Keratinocyte (primary cell): ENCODE measurements around the gene RNASE7. TPM values are rescaled to one million over a fixed set of nuclear protein-coding genes. Genes with fewer than 3 reads are reported as not detected.

Source experiments
- DNase-seq: peaks from one replicate; pipeline ENCODE4 v3.0.0-alpha.2; 2011; ENCODE audit warnings: low read depth, missing footprints, low spot score
- FAIRE-seq: peaks from 2 replicates; lab custom pipeline; 2011; peaks lifted over from hg19 to GRCh38; lab: Jason Lieb, UNC
- H2AFZ ChIP-seq: 2 replicates; pipeline ENCODE4 v1.6.0; 2012; ENCODE audit warnings: low read length, control low read depth, inconsistent platforms; ENCODE audit not compliant: control insufficient read depth
- H3K27ac ChIP-seq: 2 replicates; pipeline ENCODE4 v1.5.1; 2011; ENCODE audit warnings: low read length; ENCODE audit not compliant: control insufficient read depth, insufficient read depth
- H3K27me3 ChIP-seq: 3 replicates; pipeline ENCODE4 v1.6.0; 2011; ENCODE audit warnings: low read length; ENCODE audit not compliant: control insufficient read depth, insufficient read depth; ENCODE audit errors: extremely low read depth
- H3K36me3 ChIP-seq, 2 experiments: 2 replicates in 1 of 2; 3 replicates in 1 of 2; pipeline ENCODE4 v1.5.1; 2011; ENCODE audit warnings: low read length in 2 of 2, mild to moderate bottlenecking in 1 of 2; ENCODE audit not compliant: control insufficient read depth in 2 of 2, insufficient read depth in 2 of 2; ENCODE audit errors: extremely low read depth in 1 of 2
- H3K4me1 ChIP-seq: 3 replicates; pipeline ENCODE4 v1.5.1; 2011; ENCODE audit warnings: low read length; ENCODE audit not compliant: control insufficient read depth, insufficient read depth; ENCODE audit errors: extremely low read depth
- H3K4me2 ChIP-seq: 3 replicates; pipeline ENCODE4 v1.6.0; 2011; ENCODE audit warnings: low read depth, low read length; ENCODE audit not compliant: control insufficient read depth, insufficient read depth; ENCODE audit errors: extremely low read depth
- H3K4me3 ChIP-seq, 3 experiments: fragments of 200-600 bp in 1 of 3; sonication (generic) in 1 of 3; 2 replicates in 2 of 3; 3 replicates in 1 of 3; pipeline ENCODE4 v1.5.1; 2011 to 2016; ENCODE audit warnings: low read length in 3 of 3, mild to moderate bottlenecking in 3 of 3, control low read depth in 2 of 3, inconsistent platforms in 1 of 3, low read depth in 1 of 3, mixed read lengths in 1 of 3, mixed run types in 1 of 3, moderate library complexity in 1 of 3; ENCODE audit not compliant: control insufficient read depth in 2 of 3, insufficient read depth in 2 of 3; ENCODE audit errors: extremely low read depth in 1 of 3
- H3K79me2 ChIP-seq: 2 replicates; pipeline ENCODE4 v1.6.0; 2012; ENCODE audit warnings: low read length; ENCODE audit not compliant: control insufficient read depth, insufficient read depth
- H3K9ac ChIP-seq: 3 replicates; pipeline ENCODE4 v1.6.0; 2011; ENCODE audit warnings: low read length; ENCODE audit not compliant: control insufficient read depth, insufficient read depth; ENCODE audit errors: extremely low read depth
- H3K9me1 ChIP-seq: 3 replicates; pipeline ENCODE4 v1.6.0; 2011; ENCODE audit warnings: low read length; ENCODE audit not compliant: control insufficient read depth, insufficient read depth; ENCODE audit errors: extremely low read depth
- H3K9me3 ChIP-seq: 2 replicates; pipeline ENCODE4 v1.5.1; 2012; ENCODE audit warnings: low read depth, low read length; ENCODE audit not compliant: control insufficient read depth
- H4K20me1 ChIP-seq: 3 replicates; pipeline ENCODE4 v1.6.0; 2011; ENCODE audit warnings: low read length; ENCODE audit not compliant: control insufficient read depth, insufficient read depth; ENCODE audit errors: extremely low read depth
- EZH2 ChIP-seq: IDR thresholded peaks from one replicate; pipeline ENCODE4 v1.6.1; 2012; ENCODE audit warnings: inconsistent platforms, mild to moderate bottlenecking, low read length, moderate library complexity
- dilution Hi-C: fragments of 300-500 bp; cut with MboI; formaldehyde crosslinking; loops from one replicate; pipeline ENCODE4 v1.7.0; 2020; ENCODE audit warnings: low sequenced_read_pairs; ENCODE audit not compliant: extremely low pct_ligation_motif_present
- polyA plus RNA-seq, 5 experiments: library from polyadenylated mRNA; depleted of rRNA in 3 of 5; stranded (reverse) in 3 of 5; stranded (forward) in 1 of 5; unstranded in 1 of 5; fragments of >200 nt; gene quantifications; 1 replicate in 1 of 5; 2 replicates in 3 of 5; 3 replicates in 1 of 5; pipeline versions ENCODE4 v1.2.1 to v1.2.3, GENCODE V29; 2011 to 2012; ENCODE audit warnings: missing spikeins in 2 of 5, low read depth in 1 of 5, low replicate concordance in 1 of 5
- TF ChIP-seq, protein P1 (sequence below), 3 experiments: IDR thresholded peaks in 1 of 3; conservative IDR thresholded peaks in 1 of 3; optimal IDR thresholded peaks in 1 of 3; 2 replicates in 2 of 3; 3 replicates in 1 of 3; pipeline versions ENCODE3 to v1.5.1; 2011; ENCODE audit warnings: low read length in 3 of 3, mild to moderate bottlenecking in 3 of 3, moderate library complexity in 2 of 3, control low read depth in 1 of 3, inconsistent platforms in 1 of 3; ENCODE audit not compliant: insufficient read depth in 2 of 3; ENCODE audit errors: extremely low read depth in 1 of 3

RNASE7 gene
- polyA plus RNA-seq, 1 donor (not counting 4 experiments of a cell fraction or from before 2014, with no cell fraction given), result 17.4 TPM

DNA sequence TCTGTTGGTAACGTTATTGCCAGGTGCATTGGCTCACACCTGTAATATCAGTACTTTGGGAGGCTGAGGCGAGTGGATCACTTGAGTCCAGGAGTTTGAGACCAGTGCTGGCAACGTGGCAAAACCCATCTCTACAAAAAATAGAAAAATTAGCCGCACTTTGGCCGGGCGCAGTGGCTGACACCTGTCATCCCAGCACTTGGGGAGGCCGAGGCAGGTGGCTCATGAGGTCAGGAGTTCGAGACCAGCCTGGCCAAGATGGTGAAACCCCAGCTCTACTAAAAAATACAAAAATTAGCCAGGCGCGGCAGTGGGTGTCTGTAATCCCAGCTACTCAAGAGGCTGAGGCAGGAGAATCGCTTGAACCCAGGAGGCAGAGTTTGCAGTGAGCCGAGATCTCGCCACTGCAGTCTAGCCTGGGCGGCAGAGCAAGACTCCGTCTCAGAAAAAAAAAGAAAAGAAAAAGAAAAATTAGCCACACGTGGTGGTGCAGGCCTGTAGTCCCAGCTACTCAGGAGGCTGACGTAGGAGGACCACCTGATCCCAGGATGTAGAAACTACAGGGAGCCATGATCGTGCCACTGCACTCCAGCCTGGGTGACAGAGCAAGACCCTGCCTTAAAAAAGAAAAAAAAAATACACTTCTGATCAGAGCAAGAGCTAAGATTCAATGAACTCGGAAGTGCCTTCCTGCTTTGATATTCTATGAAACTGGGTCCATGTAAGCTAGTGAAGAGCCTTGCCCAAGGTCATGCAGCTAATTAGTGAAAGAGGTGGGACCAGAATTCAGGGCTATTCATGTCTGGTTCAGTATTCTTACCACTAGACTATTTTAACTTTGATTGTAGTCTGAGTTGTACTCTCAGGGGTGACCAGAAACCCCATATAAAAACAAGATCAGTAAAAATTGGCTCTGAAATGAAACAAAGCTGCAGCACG is 11.3 kb downstream of the RNASE7 start:
- H3K9me3 ChIP-seq, result no peaks in the 10 kb centered on the region
- H3K27me3 ChIP-seq, result no peaks in the 10 kb centered on the region
- no peaks in the 10 kb centered on the region for H4K20me1 ChIP-seq
- no peaks in the 10 kb centered on the region for H3K9me1 ChIP-seq
- no peak overlapping the region for H2AFZ ChIP-seq
- no peaks in the 10 kb centered on the region for H3K36me3 ChIP-seq
- H3K4me1 ChIP-seq, result no peaks in the 10 kb centered on the region
- no peak overlapping the region for H3K4me3 ChIP-seq
- no peak overlapping the region for H3K4me2 ChIP-seq
- no peaks in the 10 kb centered on the region for H3K79me2 ChIP-seq
- dilution Hi-C loops, result no loop called here
- no peak overlapping the region for H3K27ac ChIP-seq
- TF ChIP-seq, protein P1, sequence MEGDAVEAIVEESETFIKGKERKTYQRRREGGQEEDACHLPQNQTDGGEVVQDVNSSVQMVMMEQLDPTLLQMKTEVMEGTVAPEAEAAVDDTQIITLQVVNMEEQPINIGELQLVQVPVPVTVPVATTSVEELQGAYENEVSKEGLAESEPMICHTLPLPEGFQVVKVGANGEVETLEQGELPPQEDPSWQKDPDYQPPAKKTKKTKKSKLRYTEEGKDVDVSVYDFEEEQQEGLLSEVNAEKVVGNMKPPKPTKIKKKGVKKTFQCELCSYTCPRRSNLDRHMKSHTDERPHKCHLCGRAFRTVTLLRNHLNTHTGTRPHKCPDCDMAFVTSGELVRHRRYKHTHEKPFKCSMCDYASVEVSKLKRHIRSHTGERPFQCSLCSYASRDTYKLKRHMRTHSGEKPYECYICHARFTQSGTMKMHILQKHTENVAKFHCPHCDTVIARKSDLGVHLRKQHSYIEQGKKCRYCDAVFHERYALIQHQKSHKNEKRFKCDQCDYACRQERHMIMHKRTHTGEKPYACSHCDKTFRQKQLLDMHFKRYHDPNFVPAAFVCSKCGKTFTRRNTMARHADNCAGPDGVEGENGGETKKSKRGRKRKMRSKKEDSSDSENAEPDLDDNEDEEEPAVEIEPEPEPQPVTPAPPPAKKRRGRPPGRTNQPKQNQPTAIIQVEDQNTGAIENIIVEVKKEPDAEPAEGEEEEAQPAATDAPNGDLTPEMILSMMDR (optimal IDR thresholded peaks at IDR 0.05 in 1 of 3, IDR thresholded peaks at IDR 0.05 in 1 of 3, conservative IDR thresholded peaks at IDR 0.05 in 1 of 3; ENCODE audit: extremely low read depth in 1 of 3, insufficient read depth in 2 of 3, low read length in 3 of 3), result no peak
- no peak for TF ChIP-seq EZH2
- DNase-seq (no peak), FAIRE-seq (no peak)
- no peak overlapping the region for H3K9ac ChIP-seq

DNA sequence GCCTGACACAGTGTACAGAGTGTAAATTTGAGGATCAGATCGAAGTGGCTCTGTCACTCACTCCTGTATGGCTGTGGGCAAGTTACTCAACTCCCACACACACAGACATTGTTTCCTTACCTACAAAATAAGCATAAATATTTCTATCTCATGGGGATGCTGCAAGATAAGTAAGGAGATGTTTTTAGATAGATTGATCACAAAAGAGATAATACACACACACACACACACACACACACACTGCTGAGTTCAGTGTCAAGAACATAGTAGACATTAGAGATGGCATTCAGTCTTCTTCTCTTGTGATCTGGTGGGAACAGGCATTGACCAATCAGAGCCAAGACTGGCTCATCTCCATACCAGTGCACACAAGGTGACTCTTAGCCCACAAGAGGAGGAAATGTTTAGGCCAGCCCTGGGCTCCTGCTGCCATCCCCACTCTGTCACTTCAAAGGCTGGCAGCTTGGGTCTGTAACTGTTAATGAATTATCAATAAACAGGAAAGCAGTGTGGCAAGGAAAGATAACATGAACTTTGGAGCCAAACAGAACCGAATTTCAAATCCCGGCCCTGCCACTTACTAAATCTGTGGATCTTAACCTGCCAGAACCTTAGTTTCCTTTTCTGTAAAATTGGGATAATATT is 12.1 kb downstream of the RNASE7 start:
- Histone ChIP-seq H3K79me2 (no peaks in the 10 kb centered on the region), H3K9ac (no peak overlapping the region), H3K9me3 (no peaks in the 10 kb centered on the region), H3K9me1 (no peaks in the 10 kb centered on the region), H2AFZ (no peak overlapping the region), H3K27me3 (no peaks in the 10 kb centered on the region), H3K4me2 (no peak overlapping the region), H3K4me1 (no peaks in the 10 kb centered on the region), H3K4me3 (no peak overlapping the region), H3K27ac (no peak overlapping the region), H4K20me1 (no peaks in the 10 kb centered on the region), H3K36me3 (no peaks in the 10 kb centered on the region)
- DNase-seq (no peak), FAIRE-seq (no peak)
- dilution Hi-C loops, result no loop called here
- TF ChIP-seq, protein P1 (optimal IDR thresholded peaks at IDR 0.05 in 1 of 3, IDR thresholded peaks at IDR 0.05 in 1 of 3, conservative IDR thresholded peaks at IDR 0.05 in 1 of 3; ENCODE audit: extremely low read depth in 1 of 3, insufficient read depth in 2 of 3, low read length in 3 of 3), result no peak
